Kidney (tissue), 14 donors: Measurements from ENCODE around the gene C3orf22. TPM values are rescaled to one million over a fixed set of nuclear protein-coding genes. Genes with fewer than 3 reads are reported as not detected.
A peak's percentile ranks its signal among the peaks of the same experiment; 100 is the strongest.

Source experiments
- DNase-seq, 5 donors: peaks; one replicate each; pipeline ENCODE4 v3.0.0-alpha.2; 2013 to 2020
- FAIRE-seq: peaks from 2 replicates; lab custom pipeline; 2012; peaks lifted over from hg19 to GRCh38; lab: Jason Lieb, UNC
- H3K27ac ChIP-seq, 2 donors: one replicate each; pipeline ENCODE4 v1.7.0; 2013; ENCODE audit warnings: low read depth in 2 of 2, low read length in 2 of 2, inconsistent platforms in 1 of 2
- H3K27me3 ChIP-seq: one replicate; pipeline ENCODE4 v1.7.1; 2013; ENCODE audit warnings: low read length, inconsistent platforms; ENCODE audit not compliant: control insufficient read depth, insufficient read depth
- H3K36me3 ChIP-seq, 3 donors: one replicate each; pipeline versions ENCODE4 v1.7.0 to v1.7.1; 2013; ENCODE audit warnings: low read length in 3 of 3, control low read depth in 1 of 3, inconsistent platforms in 1 of 3; ENCODE audit not compliant: insufficient read depth in 3 of 3, control insufficient read depth in 2 of 3
- H3K4me1 ChIP-seq, 3 donors: one replicate each; pipeline versions ENCODE4 v1.7.0 to v1.7.1; 2013; ENCODE audit warnings: low read length in 3 of 3, inconsistent platforms in 1 of 3, low read depth in 1 of 3; ENCODE audit not compliant: control insufficient read depth in 2 of 3, insufficient read depth in 2 of 3
- H3K4me3 ChIP-seq, 3 donors: one replicate each; pipeline versions ENCODE4 v1.7.0 to v1.8.1; 2013; ENCODE audit warnings: low read length in 3 of 3, control low read depth in 1 of 3, inconsistent platforms in 1 of 3
- H3K9ac ChIP-seq, 3 donors: one replicate each; pipeline versions ENCODE4 v1.7.0 to v1.7.1; 2013; ENCODE audit warnings: low read length in 3 of 3, control low read depth in 1 of 3, inconsistent platforms in 1 of 3
- H3K9me3 ChIP-seq, 3 donors: one replicate each; pipeline versions ENCODE4 v1.7.0 to v1.7.1; 2013; ENCODE audit warnings: low read length in 3 of 3, control low read depth in 1 of 3, inconsistent platforms in 1 of 3; ENCODE audit not compliant: control insufficient read depth in 2 of 3, insufficient read depth in 1 of 3
- intact Hi-C: fragments of 100-400 bp; cut with DNase I; formaldehyde crosslinking; loops from one replicate; pipeline ENCODE4 v1.11.1; 2022
- polyA plus RNA-seq: library from polyadenylated mRNA; stranded (reverse); fragments of 350-450 nt; fragmentation: Illumina TruSeq; extraction: RNeasy Lipid Tissue Mini Kit (QIAGEN cat#74804); gene quantifications from one replicate; pipeline ENCODE4 v1.2.3, GENCODE V29; 2014; ENCODE audit warnings: low read depth, low replicate concordance; ENCODE audit not compliant: insufficient read depth
- total RNA-seq: library from RNA; stranded (reverse); fragmentation: NEBNext Ultra II Directional; extraction: Animal tissue kit (Norgen Biotek cat#: 25700); gene quantifications from one replicate; pipeline ENCODE4 v1.2.1, GENCODE V29; 2021
- TF ChIP-seq, protein P1 (sequence below): IDR thresholded peaks from 3 replicates; pipeline ENCODE4 v1.5.1; 2012; ENCODE audit warnings: mild to moderate bottlenecking, moderate library complexity, borderline replicate concordance; ENCODE audit not compliant: insufficient read depth; ENCODE audit errors: extremely low read depth
- donor health status: control.
- donor health status: control.
- donor health status: control.
- donor health status: control.
- donor health status: control.
- donor health status: DM: yes; HTN: yes; CAD: no.
- donor health status: Normal renal cell carcinoma (clear cell type).

The C3orf22 gene
- total and polyA plus RNA-seq, 2 donors from 2014 or later, result not detected

GRCh38 chr3:126525853-126526667, 32.7 kb downstream of the C3orf22 start:
- H3K36me3 ChIP-seq, result no peaks in the 10 kb centered on the region
- H3K4me3 ChIP-seq, result no peak overlapping the region
- H3K27me3 ChIP-seq, result peaks cover 3% of the 10 kb centered on the region
- H3K9ac ChIP-seq, result no peak overlapping the region
- H3K27ac ChIP-seq, result no peak overlapping the region
- peaks cover 0 to 9% (median 4%) of the 10 kb centered on the region in 3 donors for H3K4me1 ChIP-seq
- FAIRE-seq, result no peak
- intact Hi-C loops, result no loop called here
- H3K9me3 ChIP-seq, result no peaks in the 10 kb centered on the region
- TF ChIP-seq, protein P1, sequence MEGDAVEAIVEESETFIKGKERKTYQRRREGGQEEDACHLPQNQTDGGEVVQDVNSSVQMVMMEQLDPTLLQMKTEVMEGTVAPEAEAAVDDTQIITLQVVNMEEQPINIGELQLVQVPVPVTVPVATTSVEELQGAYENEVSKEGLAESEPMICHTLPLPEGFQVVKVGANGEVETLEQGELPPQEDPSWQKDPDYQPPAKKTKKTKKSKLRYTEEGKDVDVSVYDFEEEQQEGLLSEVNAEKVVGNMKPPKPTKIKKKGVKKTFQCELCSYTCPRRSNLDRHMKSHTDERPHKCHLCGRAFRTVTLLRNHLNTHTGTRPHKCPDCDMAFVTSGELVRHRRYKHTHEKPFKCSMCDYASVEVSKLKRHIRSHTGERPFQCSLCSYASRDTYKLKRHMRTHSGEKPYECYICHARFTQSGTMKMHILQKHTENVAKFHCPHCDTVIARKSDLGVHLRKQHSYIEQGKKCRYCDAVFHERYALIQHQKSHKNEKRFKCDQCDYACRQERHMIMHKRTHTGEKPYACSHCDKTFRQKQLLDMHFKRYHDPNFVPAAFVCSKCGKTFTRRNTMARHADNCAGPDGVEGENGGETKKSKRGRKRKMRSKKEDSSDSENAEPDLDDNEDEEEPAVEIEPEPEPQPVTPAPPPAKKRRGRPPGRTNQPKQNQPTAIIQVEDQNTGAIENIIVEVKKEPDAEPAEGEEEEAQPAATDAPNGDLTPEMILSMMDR, result no peak
- DNase-seq, result peak in 1 of 5 donors; percentile 53

DNA sequence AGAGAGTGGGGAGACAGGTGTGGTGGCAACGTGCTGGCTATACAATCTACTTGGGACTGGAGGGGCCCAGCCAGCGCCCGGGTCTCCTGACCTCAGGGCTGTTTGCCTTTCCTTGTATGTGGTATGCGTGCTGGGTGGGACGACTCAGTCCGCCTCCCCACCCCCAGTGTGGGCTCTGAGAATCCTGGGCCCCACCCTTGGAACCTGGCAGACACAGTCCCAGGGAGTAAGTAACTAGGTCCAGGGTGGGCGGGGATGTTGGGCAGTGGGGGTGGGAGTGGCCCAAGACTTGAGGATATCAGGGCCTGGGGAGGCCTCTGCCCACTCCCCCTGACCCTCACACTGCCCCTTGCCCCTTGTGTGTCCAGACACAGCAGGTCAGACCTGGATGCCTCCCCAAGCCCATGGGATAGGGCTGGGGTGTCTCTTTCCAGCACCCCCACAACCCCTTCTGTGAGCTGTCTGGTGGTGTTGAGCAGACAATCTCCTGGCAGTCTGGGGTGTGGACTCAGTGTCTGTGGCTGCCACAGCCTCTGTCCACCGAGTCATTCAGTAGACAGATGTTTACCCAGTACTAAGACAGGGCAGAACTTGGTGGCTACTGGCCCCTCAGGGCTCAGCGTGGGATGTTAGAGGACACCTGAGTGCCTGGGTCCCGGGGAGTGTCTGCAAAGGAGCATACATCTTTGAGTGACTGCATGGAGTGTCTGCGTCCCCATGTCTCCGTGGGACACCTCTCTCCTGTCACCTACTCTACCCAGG, 33.5 kb downstream of the C3orf22 start:
- H3K36me3 ChIP-seq, result no peaks in the 10 kb centered on the region
- DNase-seq (peak in 1 of 5 donors; percentile 56), FAIRE-seq (no peak)
- peak overlapping the region in 1 of 3 donors; percentile 26 for H3K9ac ChIP-seq
- H3K27me3 ChIP-seq, result peaks cover 3% of the 10 kb centered on the region
- intact Hi-C loops, result no loop called here
- TF ChIP-seq, protein P1, result no peak
- no peaks in the 10 kb centered on the region for H3K9me3 ChIP-seq
- H3K4me1 ChIP-seq, result peaks cover 0 to 5% (median 4%) of the 10 kb centered on the region in 3 donors
- peak overlapping the region in 2 of 3 donors; percentile 54 to 64 for H3K4me3 ChIP-seq
- no peak overlapping the region for H3K27ac ChIP-seq

GRCh38 chr3:126524429-126524988, 34.2 kb downstream of the C3orf22 start:
- no peaks in the 10 kb centered on the region for H3K36me3 ChIP-seq
- H3K4me3 ChIP-seq, result peak overlapping the region; percentile 11 to 64 (median 54)
- peaks cover 3% of the 10 kb centered on the region for H3K27me3 ChIP-seq
- no peaks in the 10 kb centered on the region for H3K9me3 ChIP-seq
- no peak overlapping the region for H3K27ac ChIP-seq
- peak overlapping the region in 1 of 3 donors; percentile 26 for H3K9ac ChIP-seq
- FAIRE-seq (no peak), DNase-seq (peak; percentile 31 to 78 (median 59))
- TF ChIP-seq, protein P1, result no peak
- intact Hi-C loops, result no loop called here
- peaks cover 0 to 4% (median 4%) of the 10 kb centered on the region in 3 donors for H3K4me1 ChIP-seq
